ENCODE data around the gene SLC8B1.

DNA sequence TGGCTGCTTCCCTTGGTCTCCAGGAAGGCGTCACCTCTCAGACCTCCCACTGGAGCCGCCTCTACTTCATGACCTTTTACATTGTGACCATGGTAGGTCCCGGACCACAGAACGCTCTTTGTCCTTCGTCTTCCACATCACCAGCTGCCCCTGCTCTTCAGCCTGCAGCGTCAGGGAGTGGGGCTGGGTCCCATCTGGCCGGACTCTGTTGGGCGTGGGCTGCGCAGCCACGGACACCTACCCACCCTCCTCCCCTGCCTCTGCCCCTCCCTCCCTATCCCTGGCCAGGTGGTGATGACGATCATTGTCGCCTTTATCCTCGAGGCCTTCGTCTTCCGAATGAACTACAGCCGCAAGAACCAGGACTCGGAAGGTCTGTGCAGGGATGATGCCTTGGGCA, 43.3 kb downstream of the SLC8B1 start:
- TF ChIP-seq, protein P1, sequence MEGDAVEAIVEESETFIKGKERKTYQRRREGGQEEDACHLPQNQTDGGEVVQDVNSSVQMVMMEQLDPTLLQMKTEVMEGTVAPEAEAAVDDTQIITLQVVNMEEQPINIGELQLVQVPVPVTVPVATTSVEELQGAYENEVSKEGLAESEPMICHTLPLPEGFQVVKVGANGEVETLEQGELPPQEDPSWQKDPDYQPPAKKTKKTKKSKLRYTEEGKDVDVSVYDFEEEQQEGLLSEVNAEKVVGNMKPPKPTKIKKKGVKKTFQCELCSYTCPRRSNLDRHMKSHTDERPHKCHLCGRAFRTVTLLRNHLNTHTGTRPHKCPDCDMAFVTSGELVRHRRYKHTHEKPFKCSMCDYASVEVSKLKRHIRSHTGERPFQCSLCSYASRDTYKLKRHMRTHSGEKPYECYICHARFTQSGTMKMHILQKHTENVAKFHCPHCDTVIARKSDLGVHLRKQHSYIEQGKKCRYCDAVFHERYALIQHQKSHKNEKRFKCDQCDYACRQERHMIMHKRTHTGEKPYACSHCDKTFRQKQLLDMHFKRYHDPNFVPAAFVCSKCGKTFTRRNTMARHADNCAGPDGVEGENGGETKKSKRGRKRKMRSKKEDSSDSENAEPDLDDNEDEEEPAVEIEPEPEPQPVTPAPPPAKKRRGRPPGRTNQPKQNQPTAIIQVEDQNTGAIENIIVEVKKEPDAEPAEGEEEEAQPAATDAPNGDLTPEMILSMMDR (IDR thresholded peaks at IDR 0.05) = no peak
- TF ChIP-seq POLR2AphosphoS5 (IDR thresholded peaks at IDR 0.05; ENCODE audit: insufficient read depth in 1 of 2, low read depth in 1 of 2) = no peak

Data from vagina (tissue), 2 donors.